ENCODE data around the gene EPAS1. TPM values are rescaled to one million over a fixed set of nuclear protein-coding genes. Genes with fewer than 3 reads are reported as not detected.
A peak's percentile ranks its signal among the peaks of the same experiment; 100 is the strongest.

The EPAS1 gene
- total and polyA plus RNA-seq, 12 donors, result 112 to 415 (median 201) TPM

GRCh38 chr2:46362667-46363012 is 65.4 kb downstream of the EPAS1 start:
- H3K27ac ChIP-seq, result peak overlapping the region in 5 of 10 donors; percentile 8 to 72 (median 26)
- ATAC-seq (no peak), DNase-seq (no peak)
- H3K9me3 ChIP-seq, result no peaks in the 10 kb centered on the region
- no peak for TF ChIP-seq CTCF (IDR thresholded peaks at IDR 0.05)
- H3K4me1 ChIP-seq, result peaks cover 0 to 94% (median 41%) of the 10 kb centered on the region in 9 donors
- peaks cover 5 to 98% (median 63%) of the 10 kb centered on the region in 9 donors for H3K36me3 ChIP-seq
- no peaks in the 10 kb centered on the region for H3K27me3 ChIP-seq
- no peak overlapping the region for H3K4me3 ChIP-seq
- intact Hi-C loops (cut with DNase I), result loop anchor here in 7 of 10 donors (2.0 to 10.0 kb wide), 8 partner anchors 18 to 358 kb away; partner anchors contain the start of gene EPAS1 (in 1 of the 7)
- 96% methylated on average over 4 of the region's 4 CpGs for WGBS, 2 donors

GRCh38 chr2:46363535-46364170 is 66.4 kb downstream of the EPAS1 start:
- Histone ChIP-seq H3K9me3 (no peaks in the 10 kb centered on the region), H3K27me3 (no peaks in the 10 kb centered on the region), H3K27ac (peak overlapping the region in 4 of 10 donors; percentile 17 to 71 (median 52)), H3K4me1 (peaks cover 0 to 91% (median 41%) of the 10 kb centered on the region in 9 donors), H3K36me3 (peaks cover 5 to 98% (median 57%) of the 10 kb centered on the region in 9 donors), H3K4me3 (no peak overlapping the region)
- 63 to 73% methylated on average over 4 of the region's 4 CpGs for WGBS, 2 donors
- intact Hi-C loops (cut with DNase I), result loop anchor here in 7 of 10 donors (2.0 to 10.0 kb wide), 9 partner anchors 19 to 359 kb away; partner anchors contain the start of gene EPAS1 (in 1 of the 7)
- no peak for DNase-seq
- ATAC-seq, result peak in 6 of 8 donors; percentile 23 to 43 (median 32)
- no peak for TF ChIP-seq CTCF (IDR thresholded peaks at IDR 0.05)

GRCh38 chr2:46364797-46365457 is 67.7 kb downstream of the EPAS1 start:
- peaks cover 0 to 93% (median 41%) of the 10 kb centered on the region in 9 donors for H3K4me1 ChIP-seq
- peaks cover 5 to 98% (median 63%) of the 10 kb centered on the region in 9 donors for H3K36me3 ChIP-seq
- 50 to 52% methylated on average over 4 of the region's 4 CpGs for WGBS, 2 donors
- peak; percentile 74 to 88 (median 83) for TF ChIP-seq CTCF (IDR thresholded peaks at IDR 0.05)
- no peak overlapping the region for H3K4me3 ChIP-seq
- peak overlapping the region in 7 of 10 donors; percentile 8 to 71 (median 37) for H3K27ac ChIP-seq
- intact Hi-C loops (cut with DNase I), result loop anchor here (1.0 to 10.0 kb wide), 15 partner anchors 63 to 368 kb away; partner anchors contain the start of gene EPAS1 (in 1 of the 10)
- ATAC-seq (peak in 7 of 8 donors; percentile 13 to 61 (median 53)), DNase-seq (peak in 1 of 2 donors; percentile 65)
- H3K9me3 ChIP-seq, result no peaks in the 10 kb centered on the region
- H3K27me3 ChIP-seq, result no peaks in the 10 kb centered on the region

- H3K27me3 ChIP-seq, result no peaks in the 10 kb centered on the region
- H3K4me1 ChIP-seq, result peaks cover 0 to 81% (median 31%) of the 10 kb centered on the region in 9 donors
- H3K9me3 ChIP-seq, result no peaks in the 10 kb centered on the region
- DNase-seq (no peak), ATAC-seq (no peak)
- peak overlapping the region in 5 of 10 donors; percentile 8 to 71 (median 33) for H3K27ac ChIP-seq
- peaks cover 0 to 98% (median 63%) of the 10 kb centered on the region in 9 donors for H3K36me3 ChIP-seq
- intact Hi-C loops (cut with DNase I), result loop anchor here in 9 of 10 donors (1.0 to 10.0 kb wide), 11 partner anchors 65 to 369 kb away; no protein-coding TSS in a partner anchor
- 79 to 86% methylated on average over 15 of the region's 15 CpGs for WGBS, 2 donors
- no peak overlapping the region for H3K4me3 ChIP-seq
- peak in 7 of 9 donors; percentile 22 to 58 (median 38) for TF ChIP-seq CTCF (IDR thresholded peaks at IDR 0.05)
These were observed 68.9 kb downstream of the EPAS1 start for GRCh38 chr2:46365913-46366667.

Data from heart right ventricle (tissue), 16 donors.